ENCODE results near the gene TBCD. TPM values are rescaled to one million over a fixed set of nuclear protein-coding genes. Genes with fewer than 3 reads are reported as not detected.

Gene TBCD
- total RNA-seq, 1 donor from 2014 or later, result 207 TPM

GRCh38 chr17:82970067-82970466, 218.2 kb downstream of the TBCD start:
- Mint-ChIP-seq H3K4me3 (ENCODE audit: unreplicated experiment) (no peak overlapping the region), H3K4me1 (ENCODE audit: unreplicated experiment) (no peaks in the 10 kb centered on the region), H3K9me3 (ENCODE audit: unreplicated experiment) (no peaks in the 10 kb centered on the region), H3K27ac (ENCODE audit: unreplicated experiment) (no peak overlapping the region), H3K36me3 (ENCODE audit: low read depth, unreplicated experiment) (no peaks in the 10 kb centered on the region), H3K27me3 (ENCODE audit: unreplicated experiment) (no peaks in the 10 kb centered on the region)
- no peak for TF ChIP-seq CTCF (IDR thresholded peaks at IDR 0.05; ENCODE audit: unreplicated experiment)
- no peak for DNase-seq (ENCODE audit: low spot score)

DNA sequence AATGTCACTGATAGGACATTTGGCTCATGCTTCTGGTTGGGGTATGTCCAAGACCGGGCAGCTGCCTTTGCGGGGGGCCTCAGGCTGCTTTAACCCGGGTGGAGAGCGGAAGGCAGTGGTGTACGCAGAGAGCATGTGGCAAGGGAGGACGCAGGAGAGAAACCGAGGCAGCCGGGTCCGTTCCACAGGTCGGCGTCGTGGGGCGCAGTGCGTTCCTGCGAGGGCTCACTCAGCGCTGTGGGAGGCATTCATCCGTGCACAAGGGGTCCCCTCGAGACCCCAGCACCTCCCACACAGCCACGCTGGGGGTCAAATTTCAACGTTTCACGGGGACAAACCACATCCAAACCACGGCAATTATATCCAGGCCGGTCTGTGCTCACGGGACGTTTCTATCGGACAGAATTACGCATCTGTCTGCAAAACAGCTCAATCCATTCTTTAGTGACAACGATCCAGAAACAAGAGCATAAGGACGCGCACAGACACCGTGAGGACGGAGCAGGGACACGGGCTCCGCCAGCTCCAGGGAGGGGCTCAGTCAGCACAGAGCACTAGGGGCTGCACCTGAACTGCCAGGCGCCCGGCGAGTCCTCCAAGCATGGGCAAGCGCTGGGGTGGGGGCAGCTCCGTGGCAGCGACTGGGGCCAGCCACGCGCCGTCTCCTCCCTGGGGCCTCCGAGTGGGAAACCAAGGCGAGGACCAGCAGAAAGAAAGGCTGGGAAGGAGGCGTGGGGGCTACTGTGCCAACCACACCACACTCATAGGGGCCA, 219.1 kb downstream of the TBCD start:
- Mint-ChIP-seq H3K27me3 (ENCODE audit: unreplicated experiment) (no peaks in the 10 kb centered on the region), H3K9me3 (ENCODE audit: unreplicated experiment) (no peaks in the 10 kb centered on the region), H3K36me3 (ENCODE audit: low read depth, unreplicated experiment) (no peaks in the 10 kb centered on the region), H3K4me3 (ENCODE audit: unreplicated experiment) (no peak overlapping the region), H3K4me1 (ENCODE audit: unreplicated experiment) (no peaks in the 10 kb centered on the region), H3K27ac (ENCODE audit: unreplicated experiment) (peak overlapping the region; percentile 24)
- no peak for DNase-seq (ENCODE audit: low spot score)
- no peak for TF ChIP-seq CTCF (IDR thresholded peaks at IDR 0.05; ENCODE audit: unreplicated experiment)

DNA sequence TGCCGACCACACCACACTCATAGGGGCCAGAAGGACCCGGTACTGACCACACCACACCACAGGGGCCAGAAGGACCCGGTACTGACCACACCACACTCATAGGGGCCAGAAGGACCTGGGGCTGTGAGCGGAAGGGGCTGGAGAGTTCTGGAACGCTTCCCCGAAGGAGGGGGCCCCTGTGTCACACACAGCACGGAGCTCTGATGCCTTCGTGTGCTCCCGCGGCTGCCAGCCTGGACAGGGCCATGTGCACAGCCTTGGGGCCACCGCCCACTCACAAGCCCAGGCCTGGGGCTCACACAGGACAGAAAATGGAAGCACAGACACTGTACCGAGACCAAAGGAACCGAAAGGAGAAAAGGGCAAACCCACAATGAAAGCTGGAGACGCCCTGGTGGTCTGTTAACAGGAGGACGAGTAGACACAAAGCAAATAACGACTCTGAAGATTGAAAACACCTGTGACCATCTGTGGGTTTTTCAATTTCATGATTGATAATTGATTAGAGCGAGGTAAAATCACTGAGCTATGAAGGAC, 221.0 kb downstream of the TBCD start:
- no peak for DNase-seq (ENCODE audit: low spot score)
- no peak overlapping the region for H3K27ac Mint-ChIP-seq (ENCODE audit: unreplicated experiment)
- no peaks in the 10 kb centered on the region for H3K36me3 Mint-ChIP-seq (ENCODE audit: low read depth, unreplicated experiment)
- H3K27me3 Mint-ChIP-seq (ENCODE audit: unreplicated experiment), result peaks cover 1% of the 10 kb centered on the region
- H3K4me1 Mint-ChIP-seq (ENCODE audit: unreplicated experiment), result no peaks in the 10 kb centered on the region
- no peaks in the 10 kb centered on the region for H3K9me3 Mint-ChIP-seq (ENCODE audit: unreplicated experiment)
- H3K4me3 Mint-ChIP-seq (ENCODE audit: unreplicated experiment), result no peak overlapping the region
- TF ChIP-seq CTCF (IDR thresholded peaks at IDR 0.05; ENCODE audit: unreplicated experiment), result no peak

GRCh38 chr17:82973456-82974135, 221.7 kb downstream of the TBCD start:
- Mint-ChIP-seq H3K4me1 (ENCODE audit: unreplicated experiment) (no peaks in the 10 kb centered on the region), H3K36me3 (ENCODE audit: low read depth, unreplicated experiment) (no peaks in the 10 kb centered on the region), H3K9me3 (ENCODE audit: unreplicated experiment) (no peaks in the 10 kb centered on the region), H3K4me3 (ENCODE audit: unreplicated experiment) (no peak overlapping the region), H3K27me3 (ENCODE audit: unreplicated experiment) (peaks cover 1% of the 10 kb centered on the region), H3K27ac (ENCODE audit: unreplicated experiment) (no peak overlapping the region)
- DNase-seq (ENCODE audit: low spot score), result no peak
- TF ChIP-seq CTCF (IDR thresholded peaks at IDR 0.05; ENCODE audit: unreplicated experiment), result no peak

All from endothelial cell (in vitro differentiated cells).